GM12878 (cell line): ENCODE results near the gene HECTD3. TPM values are rescaled to one million over a fixed set of nuclear protein-coding genes. Genes with fewer than 3 reads are reported as not detected.

Source experiments
- ATAC-seq: fragments of 200-7000 bp; cut with Tn5 transposase; 3 replicates; pipeline ENCODE4 v1.9.1; 2020; ENCODE audit warnings: mild to moderate bottlenecking, moderate library complexity
- BruUV-seq: library from RNA; stranded (reverse); fragments of 400-500 nt; replicated peaks from 2 replicates; lab custom pipeline; 2021; lab: Mats Ljungman, UMichigan
- CTCF ChIA-PET: fragments of 300-600 bp; sonication (Branson Sonifier 250); formaldehyde crosslinking; extraction: SDS; loops from one replicate; lab custom pipeline; 2021; ENCODE audit warnings: inconsistent platforms; lab: Yijun Ruan, JAX
- POLR2A ChIA-PET: fragments of 350-600 bp; formaldehyde crosslinking; extraction: SDS; loops from one replicate; lab custom pipeline; 2021; ENCODE audit warnings: inconsistent platforms; lab: Charles Lee
- RAD21 ChIA-PET: fragments of 300-600 bp; sonication (Branson Sonifier 250); formaldehyde crosslinking; loops from one replicate; lab custom pipeline; 2023; ENCODE audit warnings: antibody characterized with exemption; ENCODE audit not compliant: unreplicated experiment; lab: Charles Lee
- SMC1A ChIA-PET: fragments of 300-600 bp; sonication (Branson Sonifier 250); formaldehyde crosslinking; loops from one replicate; lab custom pipeline; 2023; ENCODE audit not compliant: unreplicated experiment, uncharacterized antibody; lab: Charles Lee
- DNase-seq: peaks from one replicate; pipeline ENCODE4 v3.0.0-alpha.2; 2011; ENCODE audit warnings: low read depth, low spot score
- FAIRE-seq: peaks from 3 replicates; lab custom pipeline; 2011; peaks lifted over from hg19 to GRCh38; lab: Jason Lieb, UNC
- H2AFZ ChIP-seq: 2 replicates; pipeline ENCODE4 v1.6.0; 2011; ENCODE audit warnings: low read depth, low read length, control low read depth; ENCODE audit not compliant: control insufficient read depth
- H3K27ac ChIP-seq: 2 replicates; pipeline ENCODE4 v1.5.1; 2011; ENCODE audit warnings: control low read depth; ENCODE audit not compliant: control insufficient read depth, insufficient read depth
- H3K27me3 ChIP-seq, 2 experiments: replicated peaks in 1 of 2; 2 replicates each; pipeline versions ENCODE4 v1.6.0 to v1.6.1; 2011; ENCODE audit warnings: low read length in 1 of 2; ENCODE audit not compliant: control insufficient read depth in 2 of 2, insufficient read depth in 2 of 2
- H3K36me3 ChIP-seq, 2 experiments: 2 replicates each; pipeline ENCODE4 v1.5.1; 2011; ENCODE audit warnings: low read length in 1 of 2; ENCODE audit not compliant: control insufficient read depth in 2 of 2, insufficient read depth in 2 of 2
- H3K4me1 ChIP-seq: 2 replicates; pipeline ENCODE4 v1.6.1; 2011; ENCODE audit warnings: mild to moderate bottlenecking, low read length, moderate library complexity, mixed read lengths; ENCODE audit not compliant: control insufficient read depth, insufficient read depth
- H3K4me2 ChIP-seq: 2 replicates; pipeline ENCODE4 v1.6.0; 2011; ENCODE audit warnings: control low read depth; ENCODE audit not compliant: control insufficient read depth, insufficient read depth
- H3K4me3 ChIP-seq: fragments of 200-600 bp; sonication (generic); 2 replicates; pipeline ENCODE4 v1.5.1; 2016
- H3K79me2 ChIP-seq: 2 replicates; pipeline ENCODE4 v1.6.0; 2011; ENCODE audit warnings: low read length; ENCODE audit not compliant: control insufficient read depth, insufficient read depth
- H3K9ac ChIP-seq: 2 replicates; pipeline ENCODE4 v1.8.0; 2011; ENCODE audit warnings: low read length, control low read depth, mixed read lengths; ENCODE audit not compliant: control insufficient read depth, insufficient read depth
- H3K9me3 ChIP-seq: replicated peaks from 3 replicates; pipeline ENCODE4 v1.5.1; 2011; ENCODE audit warnings: mild to moderate bottlenecking, low read length; ENCODE audit not compliant: control insufficient read depth, insufficient read depth
- H4K20me1 ChIP-seq: 2 replicates; pipeline ENCODE4 v1.6.0; 2011; ENCODE audit not compliant: control insufficient read depth, insufficient read depth
- ATF7 ChIP-seq: fragments of 450-650 bp; IDR thresholded peaks from 2 replicates; pipeline ENCODE4 v1.6.1; 2016; ENCODE audit warnings: low read depth, mild to moderate bottlenecking
- BCLAF1 ChIP-seq: fragments of 450-650 bp; IDR thresholded peaks from 2 replicates; pipeline ENCODE4 v1.6.1; 2017; ENCODE audit warnings: antibody characterized with exemption, mild to moderate bottlenecking, moderate library complexity
- EZH2 ChIP-seq: IDR thresholded peaks from 2 replicates; pipeline ENCODE4 v1.6.1; 2012; ENCODE audit warnings: low read depth, mild to moderate bottlenecking, control low read depth, inconsistent platforms, low read length, borderline replicate concordance; ENCODE audit not compliant: control insufficient read depth
- IRF5 ChIP-seq: fragments of 450-650 bp; IDR thresholded peaks from 2 replicates; pipeline ENCODE4 v1.6.1; 2017; ENCODE audit warnings: borderline replicate concordance
- KAT2A ChIP-seq: conservative IDR thresholded peaks from 2 replicates; pipeline ENCODE4 v1.6.1; 2011; ENCODE audit warnings: low read depth, low read length; ENCODE audit not compliant: control insufficient read depth
- MLLT1 ChIP-seq: fragments of 450-650 bp; IDR thresholded peaks from 2 replicates; pipeline ENCODE4 v1.6.1; 2016; ENCODE audit warnings: mild to moderate bottlenecking
- NFXL1 ChIP-seq: fragments of 450-650 bp; IDR thresholded peaks from 2 replicates; pipeline ENCODE4 v1.6.1; 2017; ENCODE audit warnings: antibody characterized with exemption, mild to moderate bottlenecking, borderline replicate concordance
- SKIL ChIP-seq: fragments of 450-650 bp; IDR thresholded peaks from 2 replicates; pipeline ENCODE4 v1.6.1; 2017; ENCODE audit warnings: mild to moderate bottlenecking, low read depth, inconsistent platforms; ENCODE audit not compliant: poor library complexity, severe bottlenecking
- ZBED1 ChIP-seq: IDR thresholded peaks from 2 replicates; pipeline ENCODE4 v1.6.1; 2016; ENCODE audit warnings: borderline replicate concordance
- ZBTB11 ChIP-seq: fragments of 450-650 bp; formaldehyde crosslinking; IDR thresholded peaks from 2 replicates; pipeline ENCODE4 v1.5.0; 2022; ENCODE audit warnings: mild to moderate bottlenecking, missing genetic modification characterization
- ZSCAN29 ChIP-seq: fragments of 450-650 bp; IDR thresholded peaks from 2 replicates; pipeline ENCODE4 v1.6.1; 2017; ENCODE audit warnings: mild to moderate bottlenecking, moderate library complexity
- WGBS: methylation state at CpG from one replicate; pipeline ENCODE4 v1.1.6; 2016; ENCODE audit warnings: low lambda C conversion rate; ENCODE audit not compliant: insufficient replicate concordance, insufficient coverage; ENCODE audit errors: missing lambda C conversion rate; 5-methylcytosine and 5-hydroxymethylcytosine counted together
- in situ Hi-C: fragments of 300-500 bp; cut with MboI; formaldehyde crosslinking; loops from 9 replicates; pipeline ENCODE4 v1.14.3; 2018; ENCODE audit warnings: mixed read lengths
- intact Hi-C: fragments of 100-400 bp; cut with micrococcal nuclease; formaldehyde crosslinking; loops from one replicate; pipeline ENCODE4 v1.14.2; 2022; ENCODE audit not compliant: unreplicated experiment
- polyA plus RNA-seq, 11 experiments: library from polyadenylated mRNA; depleted of rRNA in 4 of 11; unstranded in 6 of 11; stranded (reverse) in 5 of 11; fragments of >200 nt; fragmentation: Nextera tagmentation in 4 of 11; fragmentation: Illumina TruSeq in 1 of 11; extraction: Ambion mirVana in 4 of 11; extraction: Trizol in 1 of 11; gene quantifications; 1 replicate in 1 of 11; 2 replicates in 10 of 11; pipeline versions ENCODE4 v1.2.1 to v1.2.3, GENCODE V29; 2011 to 2016; ENCODE audit warnings: inconsistent platforms in 2 of 11, missing spikeins in 2 of 11, low read depth in 1 of 11
- total RNA-seq, 4 experiments: library from RNA; depleted of rRNA in 3 of 4; stranded (reverse); fragments of >200 nt in 3 of 4; fragmentation: Illumina TruSeq in 1 of 4; extraction: Trizol in 1 of 4; gene quantifications; 2 replicates each; pipeline versions ENCODE4 v1.2.1 to v1.2.3, GENCODE V29; 2013 to 2021

HECTD3 gene
- total and polyA plus RNA-seq, 10 of the 15 experiments (the other 5 are each of a cell fraction or from before 2014, with no cell fraction given), result 3.4 to 30.4 (median 22.6) TPM

- TF ChIP-seq EZH2, result no peak
- TF ChIP-seq SKIL, result no peak
- no peak for TF ChIP-seq BCLAF1
- no peak for TF ChIP-seq MLLT1
- TF ChIP-seq ZSCAN29, result no peak
- no peak for TF ChIP-seq ZBED1
- no peak for TF ChIP-seq KAT2A
- TF ChIP-seq ATF7, result no peak
- TF ChIP-seq NFXL1, result no peak
- no peak for TF ChIP-seq ZBTB11 (CRISPR knock-in tag)
- no peak for TF ChIP-seq IRF5
- H3K79me2 ChIP-seq, result no peaks in the 10 kb centered on the region
- ATAC-seq, result no peak
- no peak for DNase-seq
- whole genome bisulfite sequencing, result 54% methylated on average over 1 of the region's 1 CpG
- H3K4me1 ChIP-seq, result peaks cover 17% of the 10 kb centered on the region
- H3K9me3 ChIP-seq, result no peaks in the 10 kb centered on the region
- CTCF ChIA-PET, result no interaction called here
- intact Hi-C loops (no loop called here), in situ Hi-C loops (no loop called here)
- H3K9ac ChIP-seq, result no peak overlapping the region
- H2AFZ ChIP-seq, result no peak overlapping the region
- H3K4me3 ChIP-seq, result no peak overlapping the region
- no peaks in the 10 kb centered on the region for H3K27me3 ChIP-seq
- SMC1A ChIA-PET, result no interaction called here
- FAIRE-seq, result no peak
- H3K36me3 ChIP-seq, result no peaks in the 10 kb centered on the region
- H4K20me1 ChIP-seq, result no peaks in the 10 kb centered on the region
- BruUV-seq, result no TSS peak
- H3K4me2 ChIP-seq, result no peak overlapping the region
- no peak overlapping the region for H3K27ac ChIP-seq
- POLR2A ChIA-PET, result no interaction called here
- RAD21 ChIA-PET, result interaction anchor here (0.6 kb wide), 1 partner anchor 354 kb away, joined by 3 read pairs; no protein-coding TSS in a partner anchor
These were observed 46.4 kb upstream of the HECTD3 start for GRCh38 chr1:45057542-45057941.
